ENCODE results near the gene SAMHD1. TPM values are rescaled to one million over a fixed set of nuclear protein-coding genes. Genes with fewer than 3 reads are reported as not detected.
A peak's percentile ranks its signal among the peaks of the same experiment; 100 is the strongest.

The SAMHD1 gene
- total and polyA plus RNA-seq, 7 experiments from 2014 or later = 231 to 393 (median 271) TPM

GRCh38 chr20:36860339-36860738 lies 91.2 kb downstream of the SAMHD1 start:
- H3K4me1 ChIP-seq (ENCODE audit: control insufficient read depth in 2 of 2, insufficient read depth in 2 of 2, low read length in 2 of 2) = peaks cover 0 to 21% of the 10 kb centered on the region in 2 donors
- ChIA-PET POLR2A (no interaction called here), CTCF (interaction anchor here (0.5 kb wide), 1 partner anchor 24 kb away, joined by 3 read pairs; no protein-coding TSS in a partner anchor)
- H3K4me1 Mint-ChIP-seq = peaks cover 21 to 34% (median 31%) of the 10 kb centered on the region in 7 donors
- H3K27ac ChIP-seq (ENCODE audit: low read depth, low read length) = no peak overlapping the region
- H3K27ac Mint-ChIP-seq = peak overlapping the region in 2 of 9 donors; percentile 25 to 39
- H3K36me3 ChIP-seq (ENCODE audit: control insufficient read depth in 2 of 3, insufficient read depth in 3 of 3, low read length in 3 of 3) = no peaks in the 10 kb centered on the region
- ATAC-seq (no peak), DNase-seq (no peak)
- no peaks in the 10 kb centered on the region for H3K9me3 Mint-ChIP-seq
- H3K4me3 ChIP-seq (ENCODE audit: low read length) = no peak overlapping the region
- no peaks in the 10 kb centered on the region for H3K9me3 ChIP-seq (ENCODE audit: control insufficient read depth in 2 of 3, low read length in 3 of 3)
- intact Hi-C loops (cut with micrococcal nuclease) = loop anchor here (5.0 to 10.0 kb wide), 3 partner anchors 33 to 248 kb away; no protein-coding TSS in a partner anchor
- H3K27me3 ChIP-seq (ENCODE audit: control insufficient read depth in 2 of 2, insufficient read depth in 2 of 2, low read length in 2 of 2) = no peaks in the 10 kb centered on the region
- H3K27me3 Mint-ChIP-seq = peaks cover 0 to 31% (median 7%) of the 10 kb centered on the region in 5 donors
- peak overlapping the region in 7 of 10 donors; percentile 8 to 81 (median 63) for H3K4me3 Mint-ChIP-seq
- peaks cover 0 to 4% (median 0%) of the 10 kb centered on the region in 5 donors for H3K36me3 Mint-ChIP-seq

- H3K27me3 Mint-ChIP-seq = peaks cover 0 to 26% (median 2%) of the 10 kb centered on the region in 5 donors
- DNase-seq = no peak
- no peaks in the 10 kb centered on the region for H3K9me3 ChIP-seq (ENCODE audit: control insufficient read depth in 2 of 3, low read length in 3 of 3)
- peaks cover 21 to 32% (median 29%) of the 10 kb centered on the region in 7 donors for H3K4me1 Mint-ChIP-seq
- H3K36me3 Mint-ChIP-seq = peaks cover 0 to 3% (median 0%) of the 10 kb centered on the region in 5 donors
- no peaks in the 10 kb centered on the region for H3K36me3 ChIP-seq (ENCODE audit: control insufficient read depth in 2 of 3, insufficient read depth in 3 of 3, low read length in 3 of 3)
- ATAC-seq = no peak
- peak overlapping the region in 1 of 10 donors; percentile 26 for H3K4me3 Mint-ChIP-seq
- H3K9me3 Mint-ChIP-seq = no peaks in the 10 kb centered on the region
- no peak overlapping the region for H3K27ac ChIP-seq (ENCODE audit: low read depth, low read length)
- CTCF ChIA-PET = no interaction called here
- intact Hi-C loops (cut with micrococcal nuclease) = loop anchor here (5.0 to 10.0 kb wide), 3 partner anchors 33 to 248 kb away; no protein-coding TSS in a partner anchor
- POLR2A ChIA-PET = no interaction called here
- no peak overlapping the region for H3K4me3 ChIP-seq (ENCODE audit: low read length)
- H3K27me3 ChIP-seq (ENCODE audit: control insufficient read depth in 2 of 2, insufficient read depth in 2 of 2, low read length in 2 of 2) = no peaks in the 10 kb centered on the region
- H3K27ac Mint-ChIP-seq = peak overlapping the region in 1 of 9 donors; percentile 39
- H3K4me1 ChIP-seq (ENCODE audit: control insufficient read depth in 2 of 2, insufficient read depth in 2 of 2, low read length in 2 of 2) = peaks cover 0 to 21% of the 10 kb centered on the region in 2 donors
Measured at GRCh38 chr20:36859700-36860330, 91.7 kb downstream of the SAMHD1 start.

GRCh38 chr20:36859282-36859555 lies 92.3 kb downstream of the SAMHD1 start:
- H3K36me3 Mint-ChIP-seq = peaks cover 0 to 3% (median 0%) of the 10 kb centered on the region in 5 donors
- no peak for ATAC-seq
- H3K9me3 Mint-ChIP-seq = no peaks in the 10 kb centered on the region
- H3K36me3 ChIP-seq (ENCODE audit: control insufficient read depth in 2 of 3, insufficient read depth in 3 of 3, low read length in 3 of 3) = no peaks in the 10 kb centered on the region
- H3K4me3 ChIP-seq (ENCODE audit: low read length) = no peak overlapping the region
- H3K4me1 ChIP-seq (ENCODE audit: control insufficient read depth in 2 of 2, insufficient read depth in 2 of 2, low read length in 2 of 2) = peaks cover 0 to 21% of the 10 kb centered on the region in 2 donors
- peaks cover 0 to 22% (median 0%) of the 10 kb centered on the region in 5 donors for H3K27me3 Mint-ChIP-seq
- no peak overlapping the region for H3K27ac ChIP-seq (ENCODE audit: low read depth, low read length)
- peaks cover 21 to 32% (median 27%) of the 10 kb centered on the region in 7 donors for H3K4me1 Mint-ChIP-seq
- CTCF ChIA-PET = no interaction called here
- H3K4me3 Mint-ChIP-seq = peak overlapping the region in 1 of 10 donors; percentile 26
- POLR2A ChIA-PET = no interaction called here
- intact Hi-C loops (cut with micrococcal nuclease) = no loop called here
- no peaks in the 10 kb centered on the region for H3K27me3 ChIP-seq (ENCODE audit: control insufficient read depth in 2 of 2, insufficient read depth in 2 of 2, low read length in 2 of 2)
- no peak overlapping the region for H3K27ac Mint-ChIP-seq
- no peak for DNase-seq
- no peaks in the 10 kb centered on the region for H3K9me3 ChIP-seq (ENCODE audit: control insufficient read depth in 2 of 3, low read length in 3 of 3)

GRCh38 chr20:36856691-36857635 lies 94.5 kb downstream of the SAMHD1 start:
- ChIA-PET CTCF (interaction anchor here (0.6 to 1.5 kb wide), 4 partner anchors 21 to 854 kb away, joined by 3 to 5 read pairs (median 3); no protein-coding TSS in a partner anchor), POLR2A (interaction anchor here (0.7 to 1.0 kb wide), 4 partner anchors 21 to 136 kb away, joined by 3 read pairs; partner anchors contain the start of gene DSN1)
- Histone ChIP-seq H3K36me3 (ENCODE audit: control insufficient read depth in 2 of 3, insufficient read depth in 3 of 3, low read length in 3 of 3) (no peaks in the 10 kb centered on the region), H3K27me3 (ENCODE audit: control insufficient read depth in 2 of 2, insufficient read depth in 2 of 2, low read length in 2 of 2) (no peaks in the 10 kb centered on the region), H3K9me3 (ENCODE audit: control insufficient read depth in 2 of 3, low read length in 3 of 3) (no peaks in the 10 kb centered on the region), H3K4me3 (ENCODE audit: low read length) (no peak overlapping the region), H3K4me1 (ENCODE audit: control insufficient read depth in 2 of 2, insufficient read depth in 2 of 2, low read length in 2 of 2) (peaks cover 0 to 21% of the 10 kb centered on the region in 2 donors), H3K27ac (ENCODE audit: low read depth, low read length) (no peak overlapping the region)
- Mint-ChIP-seq H3K9me3 (no peaks in the 10 kb centered on the region), H3K4me1 (peaks cover 21 to 32% (median 26%) of the 10 kb centered on the region in 7 donors), H3K4me3 (peak overlapping the region; percentile 0 to 58 (median 38)), H3K27me3 (peaks cover 0 to 15% (median 0%) of the 10 kb centered on the region in 5 donors), H3K27ac (peak overlapping the region; percentile 3 to 72 (median 43)), H3K36me3 (peaks cover 0 to 1% (median 0%) of the 10 kb centered on the region in 5 donors)
- intact Hi-C loops (cut with micrococcal nuclease) = no loop called here
- ATAC-seq (peak; percentile 78), DNase-seq (peak in 7 of 9 donors; percentile 62 to 74 (median 68))

- ChIA-PET POLR2A (interaction anchor here (0.6 to 1.0 kb wide), 5 partner anchors 21 to 209 kb away, joined by 3 to 4 read pairs (median 3); partner anchors contain the start of gene DSN1), CTCF (interaction anchor here (0.5 to 1.5 kb wide), 5 partner anchors 20 to 853 kb away, joined by 3 to 5 read pairs (median 3); no protein-coding TSS in a partner anchor)
- DNase-seq = no peak
- peak overlapping the region; percentile 3 to 72 (median 45) for H3K27ac Mint-ChIP-seq
- no peak overlapping the region for H3K27ac ChIP-seq (ENCODE audit: low read depth, low read length)
- no peaks in the 10 kb centered on the region for H3K36me3 ChIP-seq (ENCODE audit: control insufficient read depth in 2 of 3, insufficient read depth in 3 of 3, low read length in 3 of 3)
- H3K4me3 Mint-ChIP-seq = peak overlapping the region in 4 of 10 donors; percentile 52 to 65 (median 58)
- peaks cover 0 to 21% of the 10 kb centered on the region in 2 donors for H3K4me1 ChIP-seq (ENCODE audit: control insufficient read depth in 2 of 2, insufficient read depth in 2 of 2, low read length in 2 of 2)
- H3K27me3 ChIP-seq (ENCODE audit: control insufficient read depth in 2 of 2, insufficient read depth in 2 of 2, low read length in 2 of 2) = no peaks in the 10 kb centered on the region
- intact Hi-C loops (cut with micrococcal nuclease) = no loop called here
- peaks cover 0 to 8% (median 0%) of the 10 kb centered on the region in 5 donors for H3K27me3 Mint-ChIP-seq
- no peak for ATAC-seq
- H3K9me3 Mint-ChIP-seq = no peaks in the 10 kb centered on the region
- no peaks in the 10 kb centered on the region for H3K36me3 Mint-ChIP-seq
- H3K4me1 Mint-ChIP-seq = peaks cover 19 to 32% (median 23%) of the 10 kb centered on the region in 7 donors
- H3K9me3 ChIP-seq (ENCODE audit: control insufficient read depth in 2 of 3, low read length in 3 of 3) = no peaks in the 10 kb centered on the region
- no peak overlapping the region for H3K4me3 ChIP-seq (ENCODE audit: low read length)
Measured at GRCh38 chr20:36856195-36856594, 95.3 kb downstream of the SAMHD1 start.

- ChIA-PET CTCF (interaction anchor here (0.7 to 1.5 kb wide), 2 partner anchors 17 to 32 kb away, joined by 3 to 5 read pairs; no protein-coding TSS in a partner anchor), POLR2A (interaction anchor here (0.6 kb wide), 1 partner anchor 208 kb away, joined by 4 read pairs; no protein-coding TSS in a partner anchor)
- no peaks in the 10 kb centered on the region for H3K36me3 Mint-ChIP-seq
- H3K9me3 ChIP-seq (ENCODE audit: control insufficient read depth in 2 of 3, low read length in 3 of 3) = no peaks in the 10 kb centered on the region
- H3K36me3 ChIP-seq (ENCODE audit: control insufficient read depth in 2 of 3, insufficient read depth in 3 of 3, low read length in 3 of 3) = no peaks in the 10 kb centered on the region
- peaks cover 0 to 3% (median 0%) of the 10 kb centered on the region in 5 donors for H3K27me3 Mint-ChIP-seq
- peak overlapping the region in 3 of 9 donors; percentile 12 to 31 (median 20) for H3K27ac Mint-ChIP-seq
- intact Hi-C loops (cut with micrococcal nuclease) = no loop called here
- H3K27me3 ChIP-seq (ENCODE audit: control insufficient read depth in 2 of 2, insufficient read depth in 2 of 2, low read length in 2 of 2) = no peaks in the 10 kb centered on the region
- ATAC-seq = no peak
- peaks cover 16 to 29% (median 23%) of the 10 kb centered on the region in 7 donors for H3K4me1 Mint-ChIP-seq
- no peak overlapping the region for H3K4me3 Mint-ChIP-seq
- DNase-seq = no peak
- no peak overlapping the region for H3K4me3 ChIP-seq (ENCODE audit: low read length)
- H3K9me3 Mint-ChIP-seq = peaks cover 0 to 3% (median 0%) of the 10 kb centered on the region in 11 donors
- H3K4me1 ChIP-seq (ENCODE audit: control insufficient read depth in 2 of 2, insufficient read depth in 2 of 2, low read length in 2 of 2) = peaks cover 0 to 21% of the 10 kb centered on the region in 2 donors
- no peak overlapping the region for H3K27ac ChIP-seq (ENCODE audit: low read depth, low read length)
Measured at GRCh38 chr20:36855241-36855657, 96.3 kb downstream of the SAMHD1 start.
